Liver (tissue), 9 donors: Measurements from ENCODE around the gene CREBZF. TPM values are rescaled to one million over a fixed set of nuclear protein-coding genes. Genes with fewer than 3 reads are reported as not detected.

Experiments used
- DNase-seq: peaks from one replicate; pipeline ENCODE4 v3.0.0-alpha.2; 2017; ENCODE audit warnings: low spot score
- H3K27ac ChIP-seq, 2 donors: one replicate each; pipeline ENCODE4 v1.7.0; 2013; ENCODE audit warnings: inconsistent platforms in 2 of 2, low read length in 2 of 2, control low read depth in 1 of 2, low read depth in 1 of 2, mild to moderate bottlenecking in 1 of 2
- H3K27me3 ChIP-seq, 4 donors: one replicate each; pipeline versions ENCODE4 v1.6.1 to v1.7.0; 2013; ENCODE audit warnings: low read length in 3 of 4, inconsistent platforms in 1 of 4, mild to moderate bottlenecking in 1 of 4, moderate library complexity in 1 of 4; ENCODE audit not compliant: control insufficient read depth in 4 of 4, insufficient read depth in 4 of 4
- H3K36me3 ChIP-seq, 4 donors: one replicate each; pipeline versions ENCODE4 v1.6.1 to v1.7.0; 2013; ENCODE audit warnings: low read length in 3 of 4, mild to moderate bottlenecking in 3 of 4, low read depth in 1 of 4, moderate library complexity in 1 of 4; ENCODE audit not compliant: control insufficient read depth in 4 of 4, insufficient read depth in 3 of 4
- H3K4me1 ChIP-seq, 4 donors: one replicate each; pipeline versions ENCODE4 v1.6.1 to v1.7.0; 2013; ENCODE audit warnings: low read length in 3 of 4, mild to moderate bottlenecking in 3 of 4, moderate library complexity in 1 of 4; ENCODE audit not compliant: control insufficient read depth in 4 of 4, insufficient read depth in 4 of 4
- H3K4me3 ChIP-seq, 3 donors: one replicate each; pipeline versions ENCODE4 v1.6.1 to v1.7.0; 2013; ENCODE audit warnings: low read length in 3 of 3, control low read depth in 1 of 3, low read depth in 1 of 3, mild to moderate bottlenecking in 1 of 3
- H3K9ac ChIP-seq, 2 donors: one replicate each; pipeline ENCODE4 v1.7.0; 2013; ENCODE audit warnings: low read length in 2 of 2, mild to moderate bottlenecking in 2 of 2, moderate library complexity in 2 of 2, control low read depth in 1 of 2, low read depth in 1 of 2
- H3K9me3 ChIP-seq, 4 donors: one replicate each; pipeline versions ENCODE4 v1.6.1 to v1.7.0; 2013; ENCODE audit warnings: low read length in 3 of 4; ENCODE audit not compliant: control insufficient read depth in 4 of 4
- EGR1 ChIP-seq, 2 donors: IDR thresholded peaks; 2 replicates each; pipeline ENCODE4 v1.6.1; 2016 to 2018; ENCODE audit warnings: antibody characterized with exemption in 2 of 2, low read depth in 2 of 2
- FOXA1 ChIP-seq: IDR thresholded peaks from 2 replicates; pipeline ENCODE4 v1.6.1; 2016; ENCODE audit warnings: antibody characterized with exemption
- FOXA2 ChIP-seq: IDR thresholded peaks from 2 replicates; pipeline ENCODE4 v1.6.1; 2016; ENCODE audit warnings: antibody characterized with exemption
- GABPA ChIP-seq, 2 donors: IDR thresholded peaks in 1 of 2; conservative IDR thresholded peaks in 1 of 2; 2 replicates each; pipeline ENCODE4 v1.6.1; 2016; ENCODE audit warnings: antibody characterized with exemption in 2 of 2, mild to moderate bottlenecking in 1 of 2, moderate library complexity in 1 of 2
- HNF4A ChIP-seq, 2 donors: conservative IDR thresholded peaks; 2 replicates each; pipeline ENCODE4 v1.6.1; 2016; ENCODE audit warnings: antibody characterized with exemption in 2 of 2, mild to moderate bottlenecking in 2 of 2
- HNF4G ChIP-seq: IDR thresholded peaks from 2 replicates; pipeline ENCODE4 v1.6.1; 2016; ENCODE audit warnings: antibody characterized with exemption
- JUND ChIP-seq, 2 donors: IDR thresholded peaks; 2 replicates each; pipeline ENCODE4 v1.6.1; 2016; ENCODE audit warnings: antibody characterized with exemption in 2 of 2
- NR2F2 ChIP-seq: IDR thresholded peaks from 2 replicates; pipeline ENCODE4 v1.6.1; 2016; ENCODE audit warnings: antibody characterized with exemption
- RAD21 ChIP-seq, 2 donors: IDR thresholded peaks; 2 replicates each; pipeline ENCODE4 v1.6.1; 2016; ENCODE audit warnings: antibody characterized with exemption in 2 of 2, mild to moderate bottlenecking in 2 of 2
- RXRA ChIP-seq, 2 donors: IDR thresholded peaks; 2 replicates each; pipeline ENCODE4 v1.6.1; 2017 to 2018; ENCODE audit warnings: antibody characterized with exemption in 2 of 2, mild to moderate bottlenecking in 1 of 2
- SP1 ChIP-seq: IDR thresholded peaks from 2 replicates; pipeline ENCODE4 v1.6.1; 2018; ENCODE audit warnings: antibody characterized with exemption, mild to moderate bottlenecking
- TAF1 ChIP-seq: conservative IDR thresholded peaks from 2 replicates; pipeline ENCODE4 v1.6.1; 2016; ENCODE audit warnings: antibody characterized with exemption, mild to moderate bottlenecking
- YY1 ChIP-seq: IDR thresholded peaks from 2 replicates; pipeline ENCODE4 v1.6.1; 2016; ENCODE audit warnings: antibody characterized with exemption, mild to moderate bottlenecking
- polyA plus RNA-seq, 2 donors: library from polyadenylated mRNA; stranded (reverse) in 1 of 2; unstranded in 1 of 2; fragments of 200-250 nt in 1 of 2; fragments of >200 nt in 1 of 2; fragmentation: Nextera tagmentation in 1 of 2; extraction: Ambion mirVana in 1 of 2; gene quantifications; one replicate each; pipeline versions ENCODE4 v1.2.1 to v1.2.3, GENCODE V29; 2013 to 2015
- total RNA-seq, 2 donors: library from RNA; depleted of rRNA; stranded (reverse); fragments of >200 nt; gene quantifications; one replicate each; pipeline ENCODE4 v1.2.3, GENCODE V29; 2014
- TF ChIP-seq, protein P1 (sequence below): IDR thresholded peaks from 2 replicates; pipeline ENCODE4 v1.6.1; 2016; ENCODE audit warnings: antibody characterized with exemption
- TF ChIP-seq, protein P2 (sequence below): fragments of 150-350 bp; IDR thresholded peaks from 2 replicates; pipeline ENCODE4 v1.5.1; 2017; ENCODE audit warnings: improper control_type of control experiment, low read depth, low read length; ENCODE audit not compliant: missing input control
- TF ChIP-seq, protein P3 (sequence below): IDR thresholded peaks from 2 replicates; pipeline ENCODE4 v1.6.1; 2016; ENCODE audit warnings: antibody characterized with exemption
- TF ChIP-seq, protein P4 (sequence below): IDR thresholded peaks from 2 replicates; pipeline ENCODE4 v1.6.1; 2016; ENCODE audit warnings: antibody characterized with exemption
- TF ChIP-seq, protein P5 (sequence below): IDR thresholded peaks from 2 replicates; pipeline ENCODE4 v1.6.1; 2016; ENCODE audit warnings: antibody characterized with exemption, mild to moderate bottlenecking
- donor health status: healthy.
- donor health status: healthy.
- donor health status: healthy.
- donor health status: healthy.
- donor health status: healthy.

CREBZF gene
- total and polyA plus RNA-seq, 4 donors, result 12.1 to 50.0 (median 20.2) TPM

DNA sequence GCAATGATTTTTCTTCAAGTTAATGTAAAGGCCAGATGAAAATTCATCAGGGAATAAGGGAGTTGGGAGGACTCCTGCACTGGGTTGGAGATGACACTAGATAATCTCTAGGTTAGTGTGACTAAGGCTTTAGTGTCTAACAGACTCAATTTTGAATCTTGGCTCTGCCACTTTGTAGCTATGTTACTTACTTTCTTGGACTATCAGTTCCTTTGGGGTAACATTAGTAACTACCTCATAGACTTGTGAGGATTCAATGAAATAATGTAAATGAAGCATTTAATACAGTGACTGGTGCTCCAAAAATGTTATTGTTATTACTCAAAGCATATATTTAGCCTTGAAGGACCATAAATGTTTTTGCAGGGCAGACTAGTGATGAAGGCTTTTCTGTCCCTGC lies 30.6 kb upstream of the CREBZF start:
- Histone ChIP-seq H3K27ac (no peak overlapping the region), H3K9ac (no peak overlapping the region), H3K4me3 (no peak overlapping the region), H3K9me3 (no peaks in the 10 kb centered on the region), H3K4me1 (no peaks in the 10 kb centered on the region), H3K36me3 (no peaks in the 10 kb centered on the region), H3K27me3 (no peaks in the 10 kb centered on the region)
- no peak for TF ChIP-seq HNF4A (conservative IDR thresholded peaks at IDR 0.05)
- TF ChIP-seq, protein P1, sequence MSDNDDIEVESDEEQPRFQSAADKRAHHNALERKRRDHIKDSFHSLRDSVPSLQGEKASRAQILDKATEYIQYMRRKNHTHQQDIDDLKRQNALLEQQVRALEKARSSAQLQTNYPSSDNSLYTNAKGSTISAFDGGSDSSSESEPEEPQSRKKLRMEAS, result no peak
- TF ChIP-seq, protein P2, sequence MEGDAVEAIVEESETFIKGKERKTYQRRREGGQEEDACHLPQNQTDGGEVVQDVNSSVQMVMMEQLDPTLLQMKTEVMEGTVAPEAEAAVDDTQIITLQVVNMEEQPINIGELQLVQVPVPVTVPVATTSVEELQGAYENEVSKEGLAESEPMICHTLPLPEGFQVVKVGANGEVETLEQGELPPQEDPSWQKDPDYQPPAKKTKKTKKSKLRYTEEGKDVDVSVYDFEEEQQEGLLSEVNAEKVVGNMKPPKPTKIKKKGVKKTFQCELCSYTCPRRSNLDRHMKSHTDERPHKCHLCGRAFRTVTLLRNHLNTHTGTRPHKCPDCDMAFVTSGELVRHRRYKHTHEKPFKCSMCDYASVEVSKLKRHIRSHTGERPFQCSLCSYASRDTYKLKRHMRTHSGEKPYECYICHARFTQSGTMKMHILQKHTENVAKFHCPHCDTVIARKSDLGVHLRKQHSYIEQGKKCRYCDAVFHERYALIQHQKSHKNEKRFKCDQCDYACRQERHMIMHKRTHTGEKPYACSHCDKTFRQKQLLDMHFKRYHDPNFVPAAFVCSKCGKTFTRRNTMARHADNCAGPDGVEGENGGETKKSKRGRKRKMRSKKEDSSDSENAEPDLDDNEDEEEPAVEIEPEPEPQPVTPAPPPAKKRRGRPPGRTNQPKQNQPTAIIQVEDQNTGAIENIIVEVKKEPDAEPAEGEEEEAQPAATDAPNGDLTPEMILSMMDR, result no peak
- TF ChIP-seq, protein P3, sequence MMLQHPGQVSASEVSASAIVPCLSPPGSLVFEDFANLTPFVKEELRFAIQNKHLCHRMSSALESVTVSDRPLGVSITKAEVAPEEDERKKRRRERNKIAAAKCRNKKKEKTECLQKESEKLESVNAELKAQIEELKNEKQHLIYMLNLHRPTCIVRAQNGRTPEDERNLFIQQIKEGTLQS, result no peak
- TF ChIP-seq, protein P4, sequence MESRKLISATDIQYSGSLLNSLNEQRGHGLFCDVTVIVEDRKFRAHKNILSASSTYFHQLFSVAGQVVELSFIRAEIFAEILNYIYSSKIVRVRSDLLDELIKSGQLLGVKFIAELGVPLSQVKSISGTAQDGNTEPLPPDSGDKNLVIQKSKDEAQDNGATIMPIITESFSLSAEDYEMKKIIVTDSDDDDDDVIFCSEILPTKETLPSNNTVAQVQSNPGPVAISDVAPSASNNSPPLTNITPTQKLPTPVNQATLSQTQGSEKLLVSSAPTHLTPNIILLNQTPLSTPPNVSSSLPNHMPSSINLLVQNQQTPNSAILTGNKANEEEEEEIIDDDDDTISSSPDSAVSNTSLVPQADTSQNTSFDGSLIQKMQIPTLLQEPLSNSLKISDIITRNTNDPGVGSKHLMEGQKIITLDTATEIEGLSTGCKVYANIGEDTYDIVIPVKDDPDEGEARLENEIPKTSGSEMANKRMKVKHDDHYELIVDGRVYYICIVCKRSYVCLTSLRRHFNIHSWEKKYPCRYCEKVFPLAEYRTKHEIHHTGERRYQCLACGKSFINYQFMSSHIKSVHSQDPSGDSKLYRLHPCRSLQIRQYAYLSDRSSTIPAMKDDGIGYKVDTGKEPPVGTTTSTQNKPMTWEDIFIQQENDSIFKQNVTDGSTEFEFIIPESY, result no peak
- TF ChIP-seq, protein P5, sequence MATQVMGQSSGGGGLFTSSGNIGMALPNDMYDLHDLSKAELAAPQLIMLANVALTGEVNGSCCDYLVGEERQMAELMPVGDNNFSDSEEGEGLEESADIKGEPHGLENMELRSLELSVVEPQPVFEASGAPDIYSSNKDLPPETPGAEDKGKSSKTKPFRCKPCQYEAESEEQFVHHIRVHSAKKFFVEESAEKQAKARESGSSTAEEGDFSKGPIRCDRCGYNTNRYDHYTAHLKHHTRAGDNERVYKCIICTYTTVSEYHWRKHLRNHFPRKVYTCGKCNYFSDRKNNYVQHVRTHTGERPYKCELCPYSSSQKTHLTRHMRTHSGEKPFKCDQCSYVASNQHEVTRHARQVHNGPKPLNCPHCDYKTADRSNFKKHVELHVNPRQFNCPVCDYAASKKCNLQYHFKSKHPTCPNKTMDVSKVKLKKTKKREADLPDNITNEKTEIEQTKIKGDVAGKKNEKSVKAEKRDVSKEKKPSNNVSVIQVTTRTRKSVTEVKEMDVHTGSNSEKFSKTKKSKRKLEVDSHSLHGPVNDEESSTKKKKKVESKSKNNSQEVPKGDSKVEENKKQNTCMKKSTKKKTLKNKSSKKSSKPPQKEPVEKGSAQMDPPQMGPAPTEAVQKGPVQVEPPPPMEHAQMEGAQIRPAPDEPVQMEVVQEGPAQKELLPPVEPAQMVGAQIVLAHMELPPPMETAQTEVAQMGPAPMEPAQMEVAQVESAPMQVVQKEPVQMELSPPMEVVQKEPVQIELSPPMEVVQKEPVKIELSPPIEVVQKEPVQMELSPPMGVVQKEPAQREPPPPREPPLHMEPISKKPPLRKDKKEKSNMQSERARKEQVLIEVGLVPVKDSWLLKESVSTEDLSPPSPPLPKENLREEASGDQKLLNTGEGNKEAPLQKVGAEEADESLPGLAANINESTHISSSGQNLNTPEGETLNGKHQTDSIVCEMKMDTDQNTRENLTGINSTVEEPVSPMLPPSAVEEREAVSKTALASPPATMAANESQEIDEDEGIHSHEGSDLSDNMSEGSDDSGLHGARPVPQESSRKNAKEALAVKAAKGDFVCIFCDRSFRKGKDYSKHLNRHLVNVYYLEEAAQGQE, result no peak
- no peak for TF ChIP-seq RXRA (IDR thresholded peaks at IDR 0.05)
- no peak for TF ChIP-seq EGR1 (IDR thresholded peaks at IDR 0.05; ENCODE audit: low read depth in 2 of 2)
- no peak for TF ChIP-seq NR2F2
- no peak for TF ChIP-seq TAF1
- TF ChIP-seq HNF4G, result no peak
- TF ChIP-seq YY1, result no peak
- no peak for TF ChIP-seq RAD21 (IDR thresholded peaks at IDR 0.05)
- no peak for TF ChIP-seq FOXA2
- TF ChIP-seq SP1, result no peak
- TF ChIP-seq FOXA1, result no peak
- TF ChIP-seq GABPA (IDR thresholded peaks at IDR 0.05 in 1 of 2, conservative IDR thresholded peaks at IDR 0.05 in 1 of 2), result no peak
- TF ChIP-seq JUND (IDR thresholded peaks at IDR 0.05), result no peak
- no peak for DNase-seq
